Peyer's patch (tissue), 4 donors: ENCODE results near the gene MOB4. TPM values are rescaled to one million over a fixed set of nuclear protein-coding genes. Genes with fewer than 3 reads are reported as not detected.

Source experiments
- DNase-seq, 3 donors: peaks; one replicate each; pipeline ENCODE4 v3.0.0-alpha.2; 2017 to 2019
- H3K27ac ChIP-seq, 4 donors: fragments of 200-600 bp; sonication (generic); one replicate each; pipeline ENCODE4 v1.5.1; 2016 to 2019
- H3K27me3 ChIP-seq, 2 donors: fragments of 200-600 bp; sonication (generic); one replicate each; pipeline ENCODE4 v1.5.1; 2019
- H3K36me3 ChIP-seq, 3 donors: fragments of 200-600 bp; sonication (generic); one replicate each; pipeline ENCODE4 v1.5.1; 2016 to 2019
- H3K4me1 ChIP-seq, 4 donors: fragments of 200-600 bp; sonication (generic); one replicate each; pipeline ENCODE4 v1.5.1; 2016 to 2019
- H3K4me3 ChIP-seq, 4 donors: fragments of 200-600 bp; sonication (generic); 1 replicate in 3 of 4; 2 replicates in 1 of 4; pipeline ENCODE4 v1.5.1; 2016 to 2019; ENCODE audit warnings: mild to moderate bottlenecking in 1 of 4
- H3K9me3 ChIP-seq, 4 donors: fragments of 200-600 bp; sonication (generic); one replicate each; pipeline ENCODE4 v1.5.1; 2016 to 2019; ENCODE audit warnings: mild to moderate bottlenecking in 1 of 4
- CTCF ChIP-seq, 6 experiments: fragments of 450-650 bp in 4 of 6; fragments of 200-600 bp in 2 of 6; sonication (generic) in 1 of 6; IDR thresholded peaks; one replicate each; pipeline ENCODE4 v1.5.1; 2017 to 2019; ENCODE audit warnings: antibody characterized with exemption in 6 of 6, mild to moderate bottlenecking in 3 of 6, moderate library complexity in 1 of 6
- POLR2A ChIP-seq, 2 donors: fragments of 450-650 bp; IDR thresholded peaks; one replicate each; pipeline ENCODE4 v1.5.1; 2017; ENCODE audit warnings: antibody characterized with exemption in 2 of 2, mild to moderate bottlenecking in 2 of 2, moderate library complexity in 2 of 2
- total RNA-seq, 4 donors: library from RNA; depleted of rRNA; stranded (reverse); fragments of >200 nt; gene quantifications; one replicate each; pipeline ENCODE4 v1.1.0, GENCODE V29; 2016

The MOB4 gene
- total RNA-seq, 4 donors from 2014 or later, result 11.0 to 36.3 (median 20.5) TPM

- no peaks in the 10 kb centered on the region for H3K27me3 ChIP-seq
- H3K4me1 ChIP-seq, result peaks cover 0 to 7% (median 5%) of the 10 kb centered on the region in 4 donors
- TF ChIP-seq POLR2A (IDR thresholded peaks at IDR 0.05), result no peak
- no peak for TF ChIP-seq CTCF (IDR thresholded peaks at IDR 0.05)
- H3K4me3 ChIP-seq, result peak overlapping the region; percentile 66 to 92 (median 88)
- H3K36me3 ChIP-seq, result no peaks in the 10 kb centered on the region
- H3K27ac ChIP-seq, result peak overlapping the region; percentile 91 to 97 (median 93)
- H3K9me3 ChIP-seq, result no peaks in the 10 kb centered on the region
- DNase-seq, result peak in 2 of 3 donors; percentile 28 to 61
These were observed 511 bp downstream of the MOB4 start for GRCh38 chr2:197516393-197516761.

GRCh38 chr2:197517150-197517549 is 1.3 kb downstream of the MOB4 start:
- Histone ChIP-seq H3K4me3 (peak overlapping the region in 3 of 4 donors; percentile 87 to 92 (median 90)), H3K27ac (peak overlapping the region in 1 of 4 donors; percentile 97), H3K9me3 (no peaks in the 10 kb centered on the region), H3K4me1 (peaks cover 0 to 7% (median 5%) of the 10 kb centered on the region in 4 donors), H3K36me3 (no peaks in the 10 kb centered on the region), H3K27me3 (no peaks in the 10 kb centered on the region)
- TF ChIP-seq CTCF (IDR thresholded peaks at IDR 0.05), result no peak
- no peak for TF ChIP-seq POLR2A (IDR thresholded peaks at IDR 0.05)
- no peak for DNase-seq

GRCh38 chr2:197538412-197538811 is 22.5 kb downstream of the MOB4 start:
- Histone ChIP-seq H3K27me3 (no peaks in the 10 kb centered on the region), H3K9me3 (no peaks in the 10 kb centered on the region), H3K4me3 (no peak overlapping the region), H3K4me1 (no peaks in the 10 kb centered on the region), H3K27ac (no peak overlapping the region), H3K36me3 (peaks cover 0 to 52% (median 0%) of the 10 kb centered on the region in 3 donors)
- no peak for DNase-seq
- no peak for TF ChIP-seq CTCF (IDR thresholded peaks at IDR 0.05)
- TF ChIP-seq POLR2A (IDR thresholded peaks at IDR 0.05), result no peak

GRCh38 chr2:197539734-197540133 is 23.9 kb downstream of the MOB4 start:
- H3K9me3 ChIP-seq, result no peaks in the 10 kb centered on the region
- no peak overlapping the region for H3K4me3 ChIP-seq
- no peak overlapping the region for H3K27ac ChIP-seq
- TF ChIP-seq POLR2A (IDR thresholded peaks at IDR 0.05) (no peak), CTCF (IDR thresholded peaks at IDR 0.05) (no peak)
- peaks cover 0 to 65% (median 0%) of the 10 kb centered on the region in 3 donors for H3K36me3 ChIP-seq
- H3K27me3 ChIP-seq, result no peaks in the 10 kb centered on the region
- no peaks in the 10 kb centered on the region for H3K4me1 ChIP-seq
- DNase-seq, result no peak

- Histone ChIP-seq H3K27me3 (no peaks in the 10 kb centered on the region), H3K4me1 (no peaks in the 10 kb centered on the region), H3K36me3 (peaks cover 0 to 59% (median 0%) of the 10 kb centered on the region in 3 donors), H3K4me3 (no peak overlapping the region), H3K9me3 (no peaks in the 10 kb centered on the region), H3K27ac (no peak overlapping the region)
- TF ChIP-seq POLR2A (IDR thresholded peaks at IDR 0.05), result no peak
- no peak for TF ChIP-seq CTCF (IDR thresholded peaks at IDR 0.05)
- no peak for DNase-seq
These were observed 27.3 kb downstream of the MOB4 start for GRCh38 chr2:197543206-197543605.
